Activated CD4-positive, alpha-beta T cell treated with anti-CD3 and anti-CD28 coated beads for 48 hours (primary cell): ENCODE results near the gene STK32A.

ENCODE experiments used
- DNase-seq: peaks from one replicate; pipeline ENCODE4 v3.0.0-alpha.2; 2020

Gene STK32A

DNA sequence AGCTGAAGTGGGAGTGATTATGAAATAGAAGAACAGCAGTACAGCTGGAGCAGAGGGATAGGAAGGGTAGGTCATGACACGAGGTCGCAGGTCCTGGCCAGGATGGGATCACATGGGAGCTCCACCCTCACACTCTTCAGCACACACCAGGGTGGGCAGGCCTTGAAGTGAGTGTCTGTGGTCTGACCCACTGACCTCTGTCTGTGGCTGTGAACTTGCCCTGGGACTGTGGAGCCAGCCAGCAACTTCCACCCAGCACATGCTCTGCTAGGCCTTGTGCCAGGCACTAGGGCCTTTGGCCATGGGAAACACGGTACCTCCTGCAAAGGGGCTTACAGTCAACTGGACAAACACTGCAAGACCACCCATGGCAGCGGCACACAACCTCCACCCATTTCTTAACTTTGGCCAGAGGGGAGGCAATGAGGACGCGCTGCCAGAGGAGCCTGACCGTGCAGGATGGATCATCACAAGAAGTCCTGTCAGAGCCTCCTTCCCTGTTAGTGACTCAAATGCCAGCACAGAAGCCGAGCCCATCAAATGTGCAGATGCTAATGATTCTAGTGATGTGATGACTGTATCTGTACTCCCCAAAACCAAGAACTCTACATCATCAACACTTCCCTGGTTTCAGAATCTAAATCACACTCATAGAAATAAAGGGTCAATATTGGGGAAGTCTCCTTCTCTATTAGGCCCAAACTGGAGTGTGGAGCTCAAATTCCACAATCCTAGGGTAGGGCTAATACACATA, 161.4 kb downstream of the STK32A start:
- no peak for DNase-seq

- no peak for DNase-seq
Measured at GRCh38 chr5:147397616-147398015, 162.8 kb downstream of the STK32A start.

GRCh38 chr5:147398860-147399259, 164.0 kb downstream of the STK32A start:
- DNase-seq = no peak

- DNase-seq = no peak
Measured at GRCh38 chr5:147400126-147400809, 165.4 kb downstream of the STK32A start.

GRCh38 chr5:147400881-147401280, 166.1 kb downstream of the STK32A start:
- DNase-seq = no peak

- no peak for DNase-seq
Measured at GRCh38 chr5:147403651-147404640, 169.1 kb downstream of the STK32A start.

GRCh38 chr5:147404706-147405105, 169.9 kb downstream of the STK32A start:
- no peak for DNase-seq

DNA sequence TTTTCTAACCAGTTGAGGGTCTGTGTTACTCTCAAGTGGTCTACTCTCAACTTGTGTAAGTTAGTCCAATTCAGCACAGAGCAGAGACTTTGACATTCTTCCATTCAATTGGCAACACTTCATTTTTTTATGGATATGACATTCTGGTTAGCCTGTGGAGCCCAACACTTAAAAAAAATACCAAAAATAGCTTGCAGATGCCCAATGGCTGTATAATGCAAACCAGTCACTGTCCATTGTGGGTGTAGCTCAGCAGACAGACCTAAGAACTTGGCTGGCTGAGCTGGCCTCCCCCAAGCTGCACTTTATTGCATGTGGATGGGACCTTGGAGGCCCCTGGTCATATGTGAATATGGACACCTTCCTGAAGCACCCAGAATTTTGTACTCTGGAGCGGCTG, 171.8 kb downstream of the STK32A start:
- DNase-seq = no peak

DNA sequence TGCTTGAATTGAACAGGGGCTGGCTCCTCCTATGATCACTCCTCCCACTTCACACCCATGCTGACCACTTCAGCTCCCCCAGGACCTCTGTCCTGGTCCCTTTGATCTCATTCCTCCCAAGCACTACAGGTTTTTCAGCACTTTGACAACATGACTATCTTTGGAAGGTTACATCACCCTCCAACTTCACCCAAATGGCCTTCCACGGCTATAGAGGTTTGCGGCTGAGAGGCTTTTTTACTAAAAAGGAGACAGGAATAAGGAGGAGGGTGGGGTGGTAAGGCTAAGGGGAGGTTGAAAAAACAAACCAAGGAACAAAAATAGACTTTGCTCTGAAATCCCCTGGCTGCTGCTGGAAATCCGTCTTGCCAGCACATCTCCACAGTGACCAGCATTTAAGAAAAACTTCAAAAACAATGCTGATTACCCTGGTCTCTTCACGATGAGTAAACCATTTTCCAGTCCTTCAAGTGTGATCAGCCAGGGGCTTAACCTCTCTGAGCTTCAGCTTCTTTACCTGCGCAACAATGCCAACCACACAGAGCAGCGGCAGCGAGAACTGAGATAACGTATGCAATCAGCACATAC, 172.4 kb downstream of the STK32A start:
- DNase-seq = no peak

- no peak for DNase-seq
Measured at GRCh38 chr5:147408980-147409379, 174.2 kb downstream of the STK32A start.

DNA sequence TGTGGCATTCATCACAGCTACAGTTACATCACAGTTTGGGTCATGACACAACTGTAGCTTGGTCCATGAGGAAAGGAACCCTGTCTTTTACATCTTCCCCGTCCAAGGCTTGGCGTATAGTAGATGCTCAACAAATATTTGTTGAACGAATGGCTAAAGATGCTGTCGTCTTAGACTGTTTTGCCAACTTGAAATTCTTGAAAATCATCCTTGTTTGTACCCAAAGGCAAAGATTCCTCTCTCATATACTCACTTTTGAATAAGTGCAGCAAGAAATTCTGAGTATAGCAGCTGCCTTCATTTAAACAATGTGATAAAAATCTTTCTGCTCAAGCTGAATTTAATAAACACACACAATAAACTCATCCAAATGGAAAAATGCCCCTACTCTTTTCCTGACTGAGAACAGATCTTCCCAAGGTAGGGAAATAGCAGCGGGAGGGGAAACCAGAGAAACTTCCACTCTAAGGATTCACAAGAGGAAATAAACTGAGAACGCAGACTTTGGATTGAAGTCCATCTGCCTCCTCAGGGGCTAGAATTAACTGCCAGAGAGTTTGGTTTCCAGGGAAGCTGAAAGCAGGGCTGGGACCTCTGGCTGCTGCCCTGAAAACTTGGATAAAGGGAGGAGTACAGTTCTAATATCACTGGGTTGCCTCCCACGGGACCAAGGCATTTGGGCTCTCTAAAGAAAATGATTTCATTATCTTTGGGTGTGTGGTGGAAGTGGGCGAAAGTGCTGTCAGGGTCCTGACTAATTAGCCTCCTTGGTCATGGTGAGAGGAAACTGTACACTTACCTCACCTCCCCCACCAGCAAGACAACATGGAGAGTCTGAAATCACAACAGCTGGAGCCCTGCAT, 175.9 kb downstream of the STK32A start:
- no peak for DNase-seq

DNA sequence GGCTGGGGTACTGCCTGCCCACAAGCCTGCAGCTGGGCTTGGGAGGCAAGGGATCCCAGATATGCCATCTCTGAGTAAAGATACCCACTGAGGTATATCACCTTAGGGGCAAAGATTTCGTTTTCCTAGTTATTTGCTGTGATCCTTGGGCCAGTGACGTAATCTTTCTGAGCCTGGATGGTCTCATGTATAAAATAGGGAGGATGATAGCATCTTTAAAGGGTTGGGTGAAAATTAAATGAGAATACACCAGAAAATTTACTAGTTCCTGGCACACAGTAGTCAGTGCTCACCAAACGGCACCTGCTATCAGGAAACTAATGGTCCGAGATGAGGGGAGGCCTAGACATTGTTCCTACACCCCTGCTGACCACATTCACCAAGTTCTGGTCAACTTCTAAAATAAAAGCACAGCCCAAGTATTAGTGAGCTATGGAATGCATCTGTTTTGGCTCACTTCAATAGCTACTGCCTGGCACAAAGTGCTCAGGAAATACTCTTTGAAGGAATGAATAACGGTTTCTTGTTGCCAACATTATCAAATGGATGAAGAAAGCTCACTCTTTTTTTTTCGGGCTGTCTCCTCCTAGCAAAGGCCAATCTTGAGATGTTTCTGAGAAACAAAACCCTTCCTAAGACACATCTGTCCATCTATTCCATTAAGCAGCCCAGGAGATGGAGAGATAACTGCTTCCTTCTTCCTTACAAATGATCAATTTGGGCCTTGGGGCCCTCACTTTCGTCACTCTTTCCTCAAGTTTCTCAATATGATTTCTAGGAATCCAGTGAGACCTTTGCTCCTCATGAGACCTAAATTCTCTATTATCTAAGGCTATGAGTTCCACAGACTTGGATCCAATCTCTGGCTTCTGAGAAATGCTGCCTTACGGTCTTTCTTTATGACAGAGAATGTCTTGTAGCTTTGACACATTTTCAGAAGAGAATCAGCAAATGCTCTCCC, 176.8 kb downstream of the STK32A start:
- no peak for DNase-seq

DNA sequence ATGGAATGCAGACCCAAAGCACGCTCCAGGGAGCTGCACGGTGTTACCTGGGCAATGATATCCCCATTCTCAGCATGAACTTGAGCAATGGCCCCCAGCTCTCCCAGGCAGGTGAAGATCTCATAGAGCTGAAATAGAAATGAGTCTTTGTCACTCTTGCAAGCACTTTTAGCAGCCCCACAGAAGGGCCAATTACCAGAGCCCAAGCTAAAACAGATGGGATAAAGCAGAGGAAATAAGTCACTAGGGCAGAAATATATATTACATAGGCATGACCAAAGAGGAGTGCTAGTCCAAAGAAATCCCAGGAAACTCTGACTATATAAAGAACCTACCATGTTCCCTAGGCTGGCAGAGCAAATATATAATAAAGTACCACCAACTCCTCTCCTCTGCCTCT, 177.7 kb downstream of the STK32A start:
- no peak for DNase-seq

GRCh38 chr5:147413266-147413665, 178.4 kb downstream of the STK32A start:
- no peak for DNase-seq

GRCh38 chr5:147415651-147416050, 180.8 kb downstream of the STK32A start:
- DNase-seq = no peak

GRCh38 chr5:147417135-147417813, 182.4 kb downstream of the STK32A start:
- no peak for DNase-seq

GRCh38 chr5:147418613-147419012, 183.8 kb downstream of the STK32A start:
- DNase-seq = no peak

DNA sequence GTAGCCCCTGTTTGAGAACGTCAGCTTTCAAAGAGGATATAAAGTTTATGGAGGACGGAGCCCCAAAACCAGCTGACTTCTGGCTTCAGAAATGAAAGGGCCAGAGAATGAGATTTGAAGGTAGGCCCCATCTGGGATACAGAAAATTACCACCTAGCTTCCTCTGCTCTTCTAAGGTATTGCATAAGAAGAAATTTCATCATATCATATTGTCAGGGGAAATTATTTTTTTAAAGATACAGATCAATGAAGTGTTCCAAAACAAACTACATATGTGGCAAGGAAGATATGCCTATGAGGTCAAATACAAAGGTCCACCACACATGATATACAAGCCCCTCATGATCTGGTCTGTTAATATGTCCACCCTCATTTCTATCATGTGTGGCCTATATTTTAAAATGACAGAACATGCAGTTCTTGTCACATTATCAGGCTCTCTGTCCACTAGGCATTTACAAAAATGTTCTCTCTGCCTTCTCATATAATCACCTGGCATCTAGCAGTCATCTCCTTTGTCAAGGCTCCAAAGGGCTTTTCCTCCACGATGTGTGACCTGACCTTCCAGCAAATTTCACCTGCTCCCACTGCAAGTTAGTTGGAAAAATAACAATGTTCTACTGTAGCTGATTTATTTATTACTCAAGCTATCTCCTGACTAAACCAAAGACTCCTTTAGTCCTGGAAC, 192.0 kb downstream of the STK32A start:
- no peak for DNase-seq
